Measurements from ENCODE around the gene PPP1R14D. TPM values are rescaled to one million over a fixed set of nuclear protein-coding genes. Genes with fewer than 3 reads are reported as not detected.

Gene PPP1R14D
- polyA plus RNA-seq, 1 donor from 2014 or later = not detected

DNA sequence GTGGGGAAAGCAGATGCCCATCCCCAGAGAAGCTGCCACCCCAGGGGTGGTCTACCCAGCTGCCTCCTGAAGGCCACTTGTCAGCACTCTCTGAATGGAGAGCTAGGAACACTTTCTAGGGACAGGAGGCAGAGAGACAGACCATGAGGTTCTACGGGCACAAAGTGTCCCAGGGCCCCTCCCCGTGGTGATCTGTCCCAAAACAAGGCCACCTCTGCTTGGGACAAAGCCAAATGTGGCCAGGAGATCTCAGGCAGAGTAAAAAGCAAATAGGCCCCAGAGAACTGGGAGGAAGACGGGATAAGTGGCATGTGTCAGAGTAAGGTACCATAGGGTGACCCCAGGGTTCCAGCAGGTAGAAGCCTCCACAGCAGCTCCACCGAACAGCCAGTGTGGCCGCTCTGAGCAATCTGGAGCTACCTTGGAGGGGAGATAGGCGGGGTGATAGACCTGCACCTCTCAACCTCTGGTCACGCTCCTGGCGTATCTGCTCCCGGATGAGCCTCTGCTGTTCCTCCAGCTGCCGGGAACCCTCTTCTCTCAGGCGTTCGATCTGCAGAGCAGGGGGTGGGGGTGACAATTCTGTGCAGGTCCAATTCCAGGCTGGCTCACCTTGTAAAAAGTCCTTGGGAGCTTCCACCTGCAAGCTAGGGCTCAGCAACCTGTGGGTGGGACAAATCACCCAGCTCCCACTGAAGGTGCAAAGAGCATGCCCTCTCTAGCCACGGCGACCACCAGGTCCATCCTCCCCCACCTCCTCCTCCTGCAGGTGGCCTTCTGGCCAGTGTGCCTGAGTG, 52.6 kb downstream of the PPP1R14D start:
- TF ChIP-seq POLR2AphosphoS5 (IDR thresholded peaks at IDR 0.05) (no peak), MXI1 (conservative IDR thresholded peaks at IDR 0.05; ENCODE audit: poor library complexity, severe bottlenecking) (no peak), EZH2 (IDR thresholded peaks at IDR 0.05; ENCODE audit: borderline replicate concordance, insufficient read depth, low read length, poor library complexity, severe bottlenecking) (no peak), RAD21 (conservative IDR thresholded peaks at IDR 0.05) (no peak), SMC3 (conservative IDR thresholded peaks at IDR 0.05; ENCODE audit: poor library complexity) (no peak), TAF1 (IDR thresholded peaks at IDR 0.05; ENCODE audit: low read depth) (no peak), REST (IDR thresholded peaks at IDR 0.05; ENCODE audit: borderline replicate concordance) (no peak), EP300 (conservative IDR thresholded peaks at IDR 0.05; ENCODE audit: poor library complexity, severe bottlenecking) (no peak)
- TF ChIP-seq, protein P1, sequence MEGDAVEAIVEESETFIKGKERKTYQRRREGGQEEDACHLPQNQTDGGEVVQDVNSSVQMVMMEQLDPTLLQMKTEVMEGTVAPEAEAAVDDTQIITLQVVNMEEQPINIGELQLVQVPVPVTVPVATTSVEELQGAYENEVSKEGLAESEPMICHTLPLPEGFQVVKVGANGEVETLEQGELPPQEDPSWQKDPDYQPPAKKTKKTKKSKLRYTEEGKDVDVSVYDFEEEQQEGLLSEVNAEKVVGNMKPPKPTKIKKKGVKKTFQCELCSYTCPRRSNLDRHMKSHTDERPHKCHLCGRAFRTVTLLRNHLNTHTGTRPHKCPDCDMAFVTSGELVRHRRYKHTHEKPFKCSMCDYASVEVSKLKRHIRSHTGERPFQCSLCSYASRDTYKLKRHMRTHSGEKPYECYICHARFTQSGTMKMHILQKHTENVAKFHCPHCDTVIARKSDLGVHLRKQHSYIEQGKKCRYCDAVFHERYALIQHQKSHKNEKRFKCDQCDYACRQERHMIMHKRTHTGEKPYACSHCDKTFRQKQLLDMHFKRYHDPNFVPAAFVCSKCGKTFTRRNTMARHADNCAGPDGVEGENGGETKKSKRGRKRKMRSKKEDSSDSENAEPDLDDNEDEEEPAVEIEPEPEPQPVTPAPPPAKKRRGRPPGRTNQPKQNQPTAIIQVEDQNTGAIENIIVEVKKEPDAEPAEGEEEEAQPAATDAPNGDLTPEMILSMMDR (IDR thresholded peaks at IDR 0.05; ENCODE audit: poor library complexity, severe bottlenecking) = no peak
- no peaks in the 10 kb centered on the region for H3F3A ChIP-seq (ENCODE audit: insufficient read depth, low read length, poor library complexity, severe bottlenecking)
- no peaks in the 10 kb centered on the region for H3K36me3 ChIP-seq (ENCODE audit: insufficient read depth, low read length)
- no peaks in the 10 kb centered on the region for H3K27me3 ChIP-seq (ENCODE audit: insufficient read depth, low read depth, low read length)
- no peak overlapping the region for H2AFZ ChIP-seq (ENCODE audit: low read depth, low read length)
- H3K9me3 ChIP-seq (ENCODE audit: low read length) = no peaks in the 10 kb centered on the region
- H3K79me2 ChIP-seq (replicated peaks; ENCODE audit: insufficient read depth, low read length) = no peaks in the 10 kb centered on the region
- H3K4me2 ChIP-seq (ENCODE audit: low read length) = no peak overlapping the region
- H3K4me3 ChIP-seq (ENCODE audit: low read length) = no peak overlapping the region
- no peak overlapping the region for H3K9ac ChIP-seq (ENCODE audit: low read length)
- H4K20me1 ChIP-seq (ENCODE audit: insufficient read depth) = no peaks in the 10 kb centered on the region
- H3K27ac ChIP-seq (ENCODE audit: low read length) = no peak overlapping the region
- no peaks in the 10 kb centered on the region for H3K9me2 ChIP-seq (ENCODE audit: insufficient read depth, low read length)

DNA sequence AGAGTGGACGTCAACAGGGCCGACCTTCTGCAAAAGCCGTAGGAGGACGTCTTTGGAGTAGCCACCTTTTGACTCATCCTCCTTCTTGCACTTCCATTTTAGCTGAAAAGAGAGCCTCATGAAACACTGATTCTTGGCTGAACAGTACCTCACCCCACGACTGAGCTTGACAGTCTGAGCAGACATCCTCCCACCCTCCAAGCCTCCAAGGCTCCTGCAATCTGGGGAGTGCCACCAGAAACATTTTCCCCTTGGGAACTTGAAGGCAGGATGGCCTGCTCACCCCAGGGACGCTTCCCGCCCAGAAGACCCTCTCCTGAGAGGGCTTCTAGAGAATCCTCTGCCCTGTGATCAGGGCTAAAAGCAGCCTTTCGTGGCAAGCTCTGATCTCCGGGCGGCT, 53.5 kb downstream of the PPP1R14D start:
- Histone ChIP-seq H3K27ac (ENCODE audit: low read length) (no peak overlapping the region), H3F3A (ENCODE audit: insufficient read depth, low read length, poor library complexity, severe bottlenecking) (no peaks in the 10 kb centered on the region), H3K4me3 (ENCODE audit: low read length) (no peak overlapping the region), H3K4me2 (ENCODE audit: low read length) (no peak overlapping the region), H3K9me3 (ENCODE audit: low read length) (no peaks in the 10 kb centered on the region), H3K36me3 (ENCODE audit: insufficient read depth, low read length) (no peaks in the 10 kb centered on the region), H3K27me3 (ENCODE audit: insufficient read depth, low read depth, low read length) (no peaks in the 10 kb centered on the region), H3K79me2 (replicated peaks; ENCODE audit: insufficient read depth, low read length) (no peaks in the 10 kb centered on the region), H4K20me1 (ENCODE audit: insufficient read depth) (no peaks in the 10 kb centered on the region), H2AFZ (ENCODE audit: low read depth, low read length) (no peak overlapping the region), H3K9ac (ENCODE audit: low read length) (no peak overlapping the region), H3K9me2 (ENCODE audit: insufficient read depth, low read length) (no peaks in the 10 kb centered on the region)
- TF ChIP-seq POLR2AphosphoS5 (IDR thresholded peaks at IDR 0.05) (no peak), TAF1 (IDR thresholded peaks at IDR 0.05; ENCODE audit: low read depth) (no peak), EZH2 (IDR thresholded peaks at IDR 0.05; ENCODE audit: borderline replicate concordance, insufficient read depth, low read length, poor library complexity, severe bottlenecking) (no peak), SMC3 (conservative IDR thresholded peaks at IDR 0.05; ENCODE audit: poor library complexity) (no peak), MXI1 (conservative IDR thresholded peaks at IDR 0.05; ENCODE audit: poor library complexity, severe bottlenecking) (no peak), RAD21 (conservative IDR thresholded peaks at IDR 0.05) (no peak), EP300 (conservative IDR thresholded peaks at IDR 0.05; ENCODE audit: poor library complexity, severe bottlenecking) (no peak), REST (IDR thresholded peaks at IDR 0.05; ENCODE audit: borderline replicate concordance) (no peak)
- TF ChIP-seq, protein P1 (IDR thresholded peaks at IDR 0.05; ENCODE audit: poor library complexity, severe bottlenecking) = no peak

All from neural cell (in vitro differentiated cells).